ENCODE measurements around the gene CACYBP.

The CACYBP gene, protein sequence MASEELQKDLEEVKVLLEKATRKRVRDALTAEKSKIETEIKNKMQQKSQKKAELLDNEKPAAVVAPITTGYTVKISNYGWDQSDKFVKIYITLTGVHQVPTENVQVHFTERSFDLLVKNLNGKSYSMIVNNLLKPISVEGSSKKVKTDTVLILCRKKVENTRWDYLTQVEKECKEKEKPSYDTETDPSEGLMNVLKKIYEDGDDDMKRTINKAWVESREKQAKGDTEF

DNA sequence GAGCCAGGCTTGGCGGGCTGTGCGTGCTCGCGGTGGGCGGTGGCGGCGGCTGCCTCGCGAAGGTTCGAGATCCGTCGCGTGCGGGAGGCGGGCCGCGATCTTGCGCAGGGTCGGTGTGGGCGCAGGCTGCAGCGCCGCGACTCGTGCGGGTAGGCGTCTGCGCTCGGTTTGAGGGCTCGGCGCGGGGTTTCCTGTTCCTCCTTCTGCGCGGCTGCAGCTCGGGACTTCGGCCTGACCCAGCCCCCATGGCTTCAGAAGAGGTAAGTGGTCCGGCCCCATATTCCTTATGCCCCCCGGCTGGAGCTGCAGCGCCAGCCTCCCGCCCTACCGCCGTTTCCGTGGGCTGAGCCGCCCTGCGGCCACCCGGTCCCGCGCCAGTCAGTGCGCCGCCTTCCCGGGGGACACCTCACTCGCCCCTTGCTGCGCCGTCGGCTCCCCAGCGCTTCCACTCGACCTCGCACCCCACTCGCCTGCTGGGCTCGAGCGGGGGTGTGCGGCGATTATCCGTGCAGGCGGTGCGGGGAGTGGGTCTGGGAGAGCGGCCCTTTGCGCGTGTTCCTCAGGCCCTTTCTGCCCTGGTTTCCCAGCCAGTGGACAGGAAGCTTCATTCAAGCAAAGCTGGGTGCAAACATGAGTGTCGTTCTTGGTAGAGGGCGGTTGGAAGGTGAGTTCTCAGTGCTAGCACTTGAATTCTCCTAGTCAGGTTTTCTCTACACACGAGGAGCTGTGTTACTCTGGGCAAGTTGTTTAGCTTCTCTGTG is at the start of gene CACYBP:
Gene CACYBP (plus strand): TSS at position 12 of the 761 bp plus-strand sequence. CDS start 234 bp downstream, at position 246.
- in situ Hi-C loops (cut with MboI; ENCODE audit: low sequenced_read_pairs) = no loop called here

DNA sequence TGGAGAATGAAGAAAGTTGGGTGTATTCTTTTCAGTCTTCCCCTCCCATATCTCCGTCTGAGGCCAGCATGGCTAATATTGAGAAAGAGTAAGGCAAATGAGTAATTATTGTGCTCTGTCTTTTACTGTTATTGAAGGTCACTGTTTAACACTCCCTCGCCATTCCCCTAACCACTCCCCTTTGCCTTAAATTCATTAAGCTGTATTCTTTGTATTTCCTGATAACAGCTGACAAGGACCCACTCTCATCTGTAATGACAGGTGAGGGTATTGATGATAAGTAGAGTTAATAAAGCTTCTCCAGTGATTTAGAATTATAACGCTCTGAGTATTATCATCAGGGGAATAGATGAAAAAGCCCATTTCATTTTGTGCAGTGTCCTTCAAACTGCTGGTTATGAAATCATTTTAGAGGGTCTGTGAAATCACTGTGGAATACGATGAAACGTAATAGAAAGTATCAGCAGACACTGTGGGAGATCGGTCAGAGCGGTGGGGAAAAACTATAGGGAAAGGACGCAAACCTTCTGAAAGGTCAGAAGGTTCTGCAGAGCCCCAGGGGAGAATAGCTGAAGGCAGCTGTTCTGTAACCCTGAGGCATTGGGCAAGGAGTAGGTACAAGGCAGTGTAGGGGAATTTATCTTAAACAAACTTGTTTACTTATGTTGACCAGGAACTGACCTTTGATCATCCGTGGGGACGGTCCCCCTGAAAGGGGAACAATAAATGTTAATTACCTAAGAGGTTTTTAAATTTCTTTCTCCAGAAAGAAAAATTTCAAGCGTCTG is 46.3 kb upstream of the CACYBP start:
- in situ Hi-C loops (cut with MboI; ENCODE audit: low sequenced_read_pairs) = no loop called here

DNA sequence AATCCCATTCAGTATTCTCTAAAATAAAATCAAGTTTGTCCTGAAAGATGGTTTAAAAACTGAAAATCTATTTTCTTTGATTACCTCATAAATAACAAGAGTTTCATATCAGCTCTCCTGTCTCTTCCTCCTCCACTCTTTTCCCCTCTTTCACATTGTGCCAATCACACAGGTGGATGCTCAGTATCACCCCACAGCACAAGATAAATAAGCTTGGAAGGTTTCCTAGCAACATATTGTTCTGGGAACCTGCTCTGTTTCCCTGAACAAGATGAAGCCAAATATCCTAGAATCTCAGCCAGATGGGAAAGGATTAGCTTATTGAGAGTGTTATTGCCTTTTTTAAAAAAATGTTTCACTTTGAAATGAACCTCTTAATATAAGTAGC is 45.7 kb upstream of the CACYBP start:
- in situ Hi-C loops (cut with MboI; ENCODE audit: low sequenced_read_pairs) = no loop called here

DNA sequence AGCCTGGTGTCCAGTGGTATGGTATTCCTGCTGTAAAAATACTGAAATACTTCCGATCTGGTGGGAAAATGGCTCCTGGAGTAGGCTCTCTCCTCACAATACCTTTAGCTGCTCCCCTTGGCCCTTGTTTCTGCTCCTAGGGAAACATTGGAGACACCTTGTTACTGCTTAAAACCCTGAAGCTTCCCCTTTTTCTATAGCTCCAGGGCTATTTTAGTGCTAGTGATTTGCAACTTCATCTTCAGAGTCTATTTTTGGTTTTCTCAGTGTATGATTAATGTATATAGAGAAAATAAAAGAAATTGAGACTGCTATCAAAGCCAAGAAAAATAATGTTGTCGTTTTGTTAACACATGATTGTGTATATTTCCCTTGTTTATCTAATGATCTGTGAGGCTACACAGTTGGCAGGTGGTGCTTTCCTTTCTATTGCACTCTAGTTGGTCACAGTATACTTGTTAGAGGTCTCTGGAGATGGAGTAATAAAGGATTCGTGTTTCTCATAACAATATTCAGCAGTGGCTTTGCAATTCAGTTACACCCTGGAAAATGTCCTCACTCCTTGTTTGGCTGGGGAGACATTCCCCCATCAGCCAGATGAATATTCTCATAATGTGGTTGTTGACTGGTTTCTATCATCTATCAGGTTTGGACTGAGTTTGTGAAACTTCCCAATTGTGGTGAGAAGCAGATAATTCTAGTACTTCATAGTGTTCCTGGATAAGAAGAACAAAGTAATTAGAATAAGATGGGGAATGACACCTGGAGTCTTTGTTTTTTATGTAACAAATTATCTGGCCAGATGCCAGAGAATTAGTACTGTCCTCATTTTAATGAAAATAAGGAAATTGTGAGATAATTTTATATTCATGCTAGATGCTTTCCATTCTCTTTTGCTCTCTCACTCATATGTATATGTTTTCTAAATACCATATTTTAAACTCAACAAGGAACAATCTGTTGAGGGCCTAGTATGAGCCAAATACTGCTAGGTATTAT is 44.8 kb upstream of the CACYBP start:
- in situ Hi-C loops (cut with MboI; ENCODE audit: low sequenced_read_pairs) = no loop called here

DNA sequence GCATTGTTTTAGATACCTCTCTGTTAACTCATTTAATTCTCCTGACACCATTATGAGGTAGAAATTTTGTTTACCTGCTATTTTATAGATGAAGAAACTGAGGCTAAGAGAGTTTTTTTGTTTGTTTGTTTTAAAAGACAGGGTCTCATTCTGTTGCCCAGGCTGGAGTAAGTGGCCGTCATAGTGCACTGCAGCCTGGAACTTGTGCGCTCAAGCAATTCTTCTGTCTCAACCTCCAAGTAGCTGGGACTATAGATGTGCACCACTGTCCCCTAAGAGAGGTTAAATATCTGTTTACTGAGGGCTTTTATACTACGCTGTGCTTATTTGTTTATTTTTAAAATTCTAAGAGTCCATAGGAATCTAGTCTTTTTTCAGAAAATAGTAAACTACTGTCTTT is 43.7 kb upstream of the CACYBP start:
- in situ Hi-C loops (cut with MboI; ENCODE audit: low sequenced_read_pairs) = no loop called here

DNA sequence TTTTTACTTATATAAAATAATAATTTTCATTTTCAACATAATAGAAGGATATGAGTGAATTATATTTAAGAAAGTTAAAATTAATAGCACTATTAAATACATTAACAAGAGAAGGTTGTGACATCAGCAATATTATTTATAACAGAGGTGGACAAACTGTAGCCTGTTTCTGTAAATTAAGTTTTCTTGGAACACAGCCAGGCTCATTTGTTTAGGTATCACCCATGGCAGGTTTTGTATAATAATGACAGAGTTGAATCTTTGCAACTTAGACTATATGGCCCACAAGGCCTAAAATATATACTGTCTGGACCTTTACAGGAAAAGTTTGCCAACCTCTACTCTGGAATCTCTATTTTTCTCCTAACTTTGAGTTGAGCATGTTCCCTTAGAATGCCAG is 42.8 kb upstream of the CACYBP start:
- in situ Hi-C loops (cut with MboI; ENCODE audit: low sequenced_read_pairs) = no loop called here

DNA sequence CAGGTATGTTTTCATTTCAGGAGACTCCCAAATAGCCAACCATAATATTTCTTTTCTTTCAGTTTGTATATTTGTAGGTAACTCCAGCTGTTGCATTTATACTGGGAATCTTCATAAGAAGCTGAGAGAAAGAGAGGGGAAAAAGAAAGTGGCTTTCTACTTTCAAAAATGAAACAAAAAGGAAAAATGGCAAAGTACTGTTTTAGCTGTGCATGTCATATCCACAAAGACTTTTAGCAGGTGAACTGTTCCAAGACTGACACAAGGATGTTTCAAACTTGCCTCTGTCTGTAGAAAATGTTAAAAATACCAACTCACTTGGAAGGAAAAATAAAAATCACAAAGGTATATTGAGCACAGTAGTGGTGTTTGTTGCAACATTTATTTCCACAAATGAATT is 41.9 kb upstream of the CACYBP start:
- in situ Hi-C loops (cut with MboI; ENCODE audit: low sequenced_read_pairs) = no loop called here

DNA sequence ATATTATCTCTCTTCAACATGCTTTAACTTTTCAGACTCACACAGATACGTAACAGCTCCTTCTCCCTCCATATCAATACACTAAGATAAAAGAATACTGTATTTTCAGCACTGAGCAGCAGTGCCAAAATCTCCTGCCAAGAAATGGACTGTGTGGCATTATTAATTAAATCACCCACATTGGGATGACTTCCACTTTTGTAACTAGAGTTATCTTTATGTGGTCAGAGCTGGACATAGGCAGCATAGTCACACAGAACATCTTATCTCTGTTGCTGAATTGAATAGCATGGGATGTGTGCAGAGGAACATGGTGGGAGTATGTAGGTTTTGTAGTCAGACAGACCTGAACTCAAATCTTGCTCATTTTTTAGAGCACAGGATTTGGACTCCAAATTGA is 41.4 kb upstream of the CACYBP start:
- in situ Hi-C loops (cut with MboI; ENCODE audit: low sequenced_read_pairs) = no loop called here

DNA sequence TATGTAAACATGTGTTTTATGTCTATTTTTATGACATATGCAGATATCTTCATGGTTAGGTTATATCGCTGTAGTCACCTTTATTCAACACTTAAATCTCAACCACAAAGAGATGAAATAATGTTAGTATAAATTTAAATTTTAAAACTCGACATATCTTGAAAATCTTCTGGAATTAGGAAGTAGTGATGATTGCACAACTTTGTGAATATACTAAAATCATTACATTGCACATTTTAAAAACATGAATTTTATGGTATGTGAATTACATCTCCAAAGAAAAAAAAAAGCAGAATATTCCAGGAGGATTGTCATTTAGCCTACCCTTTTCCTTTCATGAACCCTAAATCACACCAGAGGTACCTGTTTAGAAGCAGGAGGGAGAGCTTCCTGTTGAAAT is 39.4 kb upstream of the CACYBP start:
- in situ Hi-C loops (cut with MboI; ENCODE audit: low sequenced_read_pairs) = no loop called here

DNA sequence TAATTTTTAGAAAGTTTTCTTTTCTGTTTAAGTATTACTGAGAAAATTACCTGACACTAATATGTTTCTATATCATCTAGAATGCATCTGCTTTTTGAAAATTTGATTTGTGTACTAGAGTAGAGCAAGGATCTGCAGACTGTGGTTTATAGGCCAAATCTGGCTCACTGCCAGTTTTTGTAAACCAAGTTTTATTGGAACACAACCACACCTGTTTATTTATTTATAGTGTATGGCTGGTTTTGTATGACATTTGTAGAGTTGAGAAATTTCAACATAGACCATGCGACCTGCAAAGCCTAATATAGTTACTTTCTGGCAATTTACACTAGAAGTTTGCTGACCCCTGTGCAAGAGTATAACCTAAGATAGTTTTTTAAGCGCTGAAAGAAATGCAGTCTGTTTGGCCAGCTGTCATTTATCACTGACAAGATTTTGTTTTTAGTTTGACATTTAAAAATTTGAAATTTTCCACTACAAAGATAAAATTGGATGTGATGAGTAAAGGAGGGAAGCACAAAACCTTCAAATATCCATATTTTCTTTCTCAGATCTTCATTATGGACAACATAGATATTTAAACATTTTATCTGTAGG is 36.1 kb upstream of the CACYBP start:
- in situ Hi-C loops (cut with MboI; ENCODE audit: low sequenced_read_pairs) = no loop called here

DNA sequence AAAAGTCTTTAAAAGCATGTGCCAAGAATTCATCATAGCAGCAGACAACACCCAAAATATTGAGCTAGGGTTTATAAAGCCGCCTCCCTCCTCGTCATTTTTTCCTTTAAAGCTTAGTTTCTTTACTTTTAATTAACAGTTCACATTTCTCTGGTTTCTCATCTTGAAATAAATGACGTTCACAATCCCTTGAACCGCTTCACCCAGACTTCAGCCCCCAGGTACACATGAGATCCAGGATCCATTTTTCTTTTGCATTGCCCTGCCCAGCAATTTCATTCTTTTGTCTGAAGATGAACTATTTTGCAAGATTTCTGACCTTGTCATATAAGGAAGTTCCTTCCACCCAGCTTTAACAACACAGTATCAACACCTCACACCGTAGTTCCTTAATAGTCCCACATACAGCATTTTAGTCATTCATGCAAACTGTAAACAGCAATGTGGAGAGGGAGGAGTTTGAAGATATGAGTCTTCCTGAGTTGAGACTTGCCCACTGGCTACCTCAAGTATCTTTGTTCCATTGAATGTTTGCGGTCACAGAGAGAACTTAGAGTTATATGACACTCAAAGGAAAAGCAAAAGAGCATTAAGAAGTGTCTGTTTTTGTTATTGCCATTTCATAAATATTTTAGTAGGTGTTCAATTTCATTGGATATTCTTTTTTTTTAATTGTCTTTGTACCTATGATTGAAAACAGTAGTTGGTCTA is 35.3 kb upstream of the CACYBP start:
- in situ Hi-C loops (cut with MboI; ENCODE audit: low sequenced_read_pairs) = no loop called here

DNA sequence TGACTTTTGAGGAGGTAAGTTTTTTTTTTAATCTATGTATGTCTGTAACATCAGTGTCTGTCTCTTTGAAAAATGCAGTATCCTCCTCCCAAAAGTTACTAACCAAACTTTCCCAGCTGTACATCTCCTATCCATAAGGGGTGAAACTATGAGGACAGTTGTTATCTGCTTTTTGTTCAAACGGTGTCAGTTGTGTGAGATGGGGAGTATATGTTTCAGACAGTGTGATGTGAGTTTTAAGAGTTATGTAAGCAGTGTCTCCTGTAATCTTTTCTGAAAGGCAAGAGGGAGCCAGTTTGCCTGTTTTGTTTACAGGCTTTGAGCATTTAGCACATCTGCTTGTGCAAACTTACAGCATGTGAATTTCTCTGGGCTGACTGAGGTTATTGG is 34.8 kb upstream of the CACYBP start:
- in situ Hi-C loops (cut with MboI; ENCODE audit: low sequenced_read_pairs) = no loop called here

DNA sequence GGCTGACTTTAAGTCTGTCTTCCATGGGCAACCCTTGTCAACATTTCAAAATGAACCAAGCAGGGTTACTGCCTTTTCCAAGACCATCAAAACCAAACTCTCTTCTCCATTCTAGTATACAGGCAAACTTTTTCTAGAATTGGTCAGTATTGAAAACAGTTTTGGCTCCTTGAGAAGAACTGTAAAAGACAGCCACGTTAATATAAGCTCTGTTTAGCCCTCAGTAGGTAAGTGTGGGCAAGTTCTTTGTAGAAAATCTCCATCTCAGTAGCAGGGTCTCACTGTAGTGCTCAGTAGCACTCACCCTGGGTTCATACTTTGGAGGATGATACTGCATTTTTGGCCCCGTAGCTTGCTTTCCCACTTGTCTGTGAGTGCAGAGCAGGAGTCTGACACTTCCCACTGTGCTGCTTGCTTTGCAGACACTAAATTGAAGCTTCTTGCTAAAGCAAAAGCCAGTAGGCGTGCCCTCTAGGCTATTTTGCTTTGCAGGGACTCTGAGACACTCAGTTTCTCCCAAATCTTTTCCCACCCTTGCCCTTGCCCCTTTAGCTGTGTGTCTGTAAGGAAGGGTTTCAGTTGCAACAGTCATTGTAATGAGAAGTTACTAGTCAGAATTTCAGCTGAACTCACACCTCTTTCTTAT is 34.3 kb upstream of the CACYBP start:
- in situ Hi-C loops (cut with MboI; ENCODE audit: low sequenced_read_pairs) = no loop called here

DNA sequence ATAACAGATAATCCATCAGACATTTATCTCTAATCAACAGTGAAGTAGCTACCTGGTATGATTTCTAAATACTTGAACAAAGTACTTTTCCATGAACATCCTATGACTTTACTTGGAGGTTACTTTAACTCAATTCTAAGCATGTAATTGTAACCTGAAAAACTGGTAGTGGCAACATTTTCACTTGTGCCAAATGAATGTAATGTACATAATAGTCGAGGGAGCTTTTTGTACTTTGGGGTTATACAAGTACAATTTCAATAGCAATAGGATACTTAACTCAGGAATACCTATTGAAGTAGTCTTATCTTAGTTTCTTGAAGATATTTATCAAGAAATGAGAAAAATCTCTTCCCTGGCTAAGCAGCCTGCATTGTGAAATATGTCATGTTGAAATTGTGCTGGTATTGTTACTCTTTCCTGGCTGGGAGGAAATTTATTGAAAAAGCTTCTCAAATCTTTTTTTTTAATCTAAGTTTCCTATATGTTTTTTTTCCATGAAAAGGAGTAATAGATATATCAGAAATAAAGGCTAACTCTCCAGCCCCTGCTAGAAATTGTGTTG is 33.7 kb upstream of the CACYBP start:
- in situ Hi-C loops (cut with MboI; ENCODE audit: low sequenced_read_pairs) = no loop called here

DNA sequence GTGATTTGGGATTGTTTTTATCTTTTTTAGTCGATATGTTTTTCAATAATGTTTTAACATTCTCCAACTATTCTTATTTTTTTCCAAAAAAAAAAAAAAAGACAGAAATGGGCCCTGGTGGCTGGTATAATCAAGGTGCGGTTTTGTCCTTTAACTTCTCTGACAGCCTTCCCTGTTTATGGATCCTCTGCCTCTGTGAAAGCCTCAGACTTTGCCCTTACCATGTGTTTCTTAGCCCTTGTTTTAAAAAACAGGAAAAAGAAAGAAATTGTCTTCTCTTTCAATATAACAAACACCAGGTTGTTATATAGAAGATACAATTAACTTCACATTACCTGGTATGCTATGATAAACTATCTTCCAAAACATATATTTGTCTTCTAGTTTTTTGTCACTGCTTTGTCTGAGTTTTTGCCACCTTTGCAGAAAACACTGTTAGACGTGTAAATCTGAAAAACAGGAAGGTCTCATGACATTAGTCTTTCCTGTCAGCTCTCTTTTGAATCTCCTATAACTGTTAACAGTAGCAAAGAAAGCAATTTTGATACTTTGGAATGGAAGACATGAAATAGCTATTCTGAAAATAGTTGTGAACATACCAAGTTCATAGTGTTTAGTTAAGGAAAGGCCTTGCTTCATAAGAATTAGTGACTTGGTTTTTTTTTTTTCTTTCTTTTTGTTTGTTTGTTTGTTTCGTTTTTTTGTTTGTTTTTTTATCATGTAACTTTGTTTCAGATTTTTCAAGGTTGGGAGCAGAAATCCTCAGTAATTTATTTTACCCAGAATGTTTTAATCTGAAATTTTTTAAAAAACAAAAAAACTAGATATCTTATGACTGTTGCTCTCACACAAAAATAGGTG is 31.7 kb upstream of the CACYBP start:
- in situ Hi-C loops (cut with MboI; ENCODE audit: low sequenced_read_pairs) = no loop called here

DNA sequence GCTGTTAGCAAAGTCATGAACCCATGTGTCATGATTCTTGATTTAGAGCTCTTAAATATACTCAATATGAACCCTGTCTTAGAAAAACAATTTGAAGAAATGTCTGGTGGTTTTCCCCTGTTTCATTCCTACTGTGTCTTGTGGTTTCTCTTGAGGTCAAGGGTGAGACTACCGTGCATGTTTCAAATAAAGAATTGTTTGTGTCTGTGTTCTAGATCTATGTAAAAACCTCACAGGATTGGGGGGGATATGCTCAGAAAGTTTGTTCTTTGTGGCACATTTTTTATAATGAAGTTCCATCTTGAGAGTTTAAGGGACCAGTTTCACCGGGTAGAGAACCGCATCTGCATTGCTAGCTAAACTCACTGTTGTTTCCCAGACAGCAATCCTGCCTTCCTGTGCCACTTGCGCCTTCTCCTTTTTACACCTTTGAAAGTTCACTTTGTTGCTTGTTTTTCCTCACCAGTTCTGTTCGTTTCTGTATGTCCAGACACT is 30.9 kb upstream of the CACYBP start:
- in situ Hi-C loops (cut with MboI; ENCODE audit: low sequenced_read_pairs) = no loop called here

DNA sequence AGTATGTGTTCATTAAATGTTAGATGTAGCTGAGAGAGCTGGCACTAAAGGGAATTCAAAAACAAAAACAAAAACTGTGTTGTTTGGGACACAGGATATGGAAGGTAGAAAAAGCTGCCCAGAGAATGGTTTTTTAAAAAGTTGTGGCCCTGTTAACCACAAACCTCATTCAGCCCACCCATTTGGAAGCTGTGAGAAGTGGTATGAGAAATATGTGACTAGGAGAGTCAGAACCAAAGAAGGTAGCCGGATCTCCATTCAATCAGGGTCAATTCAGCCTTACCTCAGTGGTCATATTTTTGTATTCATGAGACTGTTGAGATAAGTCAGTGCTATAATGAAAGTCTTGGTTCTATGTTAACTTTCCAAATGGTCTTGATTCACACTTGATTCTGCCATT is 29.8 kb upstream of the CACYBP start:
- in situ Hi-C loops (cut with MboI; ENCODE audit: low sequenced_read_pairs) = no loop called here

DNA sequence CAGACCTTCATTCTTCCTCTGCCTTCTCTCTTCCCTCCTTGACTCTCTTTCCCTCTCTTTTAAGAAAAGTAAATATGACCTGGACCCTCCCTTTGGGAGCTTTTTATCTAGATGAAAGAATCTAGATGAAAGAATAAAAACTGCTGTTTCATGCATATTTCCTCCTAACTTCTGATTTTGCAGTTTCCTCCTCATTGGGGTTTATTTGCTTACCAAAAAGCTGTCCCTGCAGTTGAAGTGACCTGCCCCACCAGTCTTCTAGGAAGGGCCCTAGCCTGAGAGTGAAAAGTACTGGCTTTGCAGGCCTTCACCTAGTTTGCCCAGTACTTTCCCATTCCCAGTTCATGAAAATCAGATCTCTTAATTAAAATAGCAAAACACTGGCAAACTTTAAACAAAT is 28.3 kb upstream of the CACYBP start:
- in situ Hi-C loops (cut with MboI; ENCODE audit: low sequenced_read_pairs) = no loop called here

Measured in HL-60/S4 treated with phorbol 12-myristate 13-acetate at 8.2 ng/mL for 4 days and 3 days (cell line).